ENCODE data around the gene LMTK3.
"Not testable (repeated sequence)": the region's sequence is repeated elsewhere in the genome, so short reads cannot be mapped to it uniquely, and the experiment has no call there.

Gene LMTK3

DNA sequence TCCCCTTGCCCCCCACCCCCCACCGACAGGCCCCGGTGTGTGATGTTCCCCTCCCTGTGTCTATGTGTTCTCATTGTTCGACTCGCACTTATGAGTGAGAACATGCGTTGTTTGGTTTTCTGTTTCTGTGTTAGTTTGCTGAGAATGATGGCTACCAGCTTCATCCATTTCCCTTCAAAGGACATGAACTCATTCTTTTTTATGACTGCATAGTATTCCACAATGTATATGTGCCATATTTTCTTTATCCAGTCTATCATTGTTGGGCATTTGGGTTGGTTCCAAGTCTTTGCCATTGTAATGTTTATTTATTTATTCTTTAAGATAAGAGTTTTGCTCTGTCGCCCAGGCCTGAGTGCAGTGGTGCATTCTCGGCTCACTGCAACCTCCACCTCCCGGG lies 26.4 kb upstream of the LMTK3 start:
- DNase-seq, result not testable (repeated sequence)

DNA sequence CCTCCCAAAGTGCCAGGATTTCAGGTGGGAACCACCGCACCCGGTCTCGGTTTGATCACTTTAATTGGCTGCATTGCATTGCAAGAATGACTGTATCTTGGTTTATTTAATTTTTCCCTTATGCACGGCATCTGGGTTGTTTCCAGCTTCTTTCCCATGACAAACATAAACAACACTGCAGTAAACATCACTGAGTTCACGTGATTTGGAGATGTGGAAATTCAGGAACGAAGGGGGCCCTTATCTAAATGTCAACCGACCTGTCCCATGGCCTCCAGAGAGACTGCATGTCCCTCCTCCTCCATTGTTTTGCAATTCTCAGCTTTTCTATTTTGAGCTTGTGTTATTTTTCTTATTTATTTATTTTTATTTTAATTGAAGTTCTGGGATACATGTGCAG lies 25.9 kb upstream of the LMTK3 start:
- no peak for DNase-seq

GRCh38 chr19:48533770-48534169 lies 22.1 kb upstream of the LMTK3 start:
- no peak for DNase-seq

GRCh38 chr19:48530770-48531169 lies 19.1 kb upstream of the LMTK3 start:
- no peak for DNase-seq

DNA sequence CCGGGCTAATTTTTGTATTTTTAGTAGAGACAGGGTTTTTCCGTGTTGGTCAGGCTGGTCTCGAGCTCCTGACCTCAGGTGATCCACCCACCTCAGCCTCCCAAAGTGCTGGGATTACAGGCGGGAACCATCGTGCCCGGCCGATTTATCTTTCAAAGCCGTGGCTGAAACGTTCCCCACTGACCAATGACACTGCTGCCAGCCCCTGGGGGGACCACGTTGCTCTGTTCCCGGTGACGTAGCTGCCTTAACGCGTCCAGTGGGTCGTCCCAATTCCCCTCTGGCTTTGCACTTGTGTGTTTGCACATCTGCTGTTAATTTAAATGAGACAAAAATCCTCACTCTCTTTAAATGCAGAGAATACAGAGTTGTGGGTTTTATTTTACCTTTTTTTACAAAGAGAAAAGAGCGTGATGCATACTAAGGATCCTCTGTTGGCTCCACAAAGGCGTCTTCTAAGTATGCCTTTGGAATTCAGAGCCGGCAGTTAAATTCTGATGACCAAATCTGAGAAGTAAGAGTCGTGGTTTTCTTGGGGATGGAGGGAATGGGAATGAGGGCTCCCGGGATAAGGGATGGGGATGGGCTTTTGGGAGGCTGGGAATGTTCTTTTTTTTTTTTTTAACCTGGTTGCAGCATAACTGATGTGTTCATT lies 18.6 kb upstream of the LMTK3 start:
- DNase-seq, result no peak

GRCh38 chr19:48529156-48529555 lies 17.5 kb upstream of the LMTK3 start:
- DNase-seq, result no peak

- no peak for DNase-seq
These were observed 13.1 kb upstream of the LMTK3 start for GRCh38 chr19:48524732-48525131.

- no peak for DNase-seq
These were observed 12.6 kb upstream of the LMTK3 start for GRCh38 chr19:48524221-48524620.

GRCh38 chr19:48520134-48520533 lies 8.5 kb upstream of the LMTK3 start:
- DNase-seq, result no peak

DNA sequence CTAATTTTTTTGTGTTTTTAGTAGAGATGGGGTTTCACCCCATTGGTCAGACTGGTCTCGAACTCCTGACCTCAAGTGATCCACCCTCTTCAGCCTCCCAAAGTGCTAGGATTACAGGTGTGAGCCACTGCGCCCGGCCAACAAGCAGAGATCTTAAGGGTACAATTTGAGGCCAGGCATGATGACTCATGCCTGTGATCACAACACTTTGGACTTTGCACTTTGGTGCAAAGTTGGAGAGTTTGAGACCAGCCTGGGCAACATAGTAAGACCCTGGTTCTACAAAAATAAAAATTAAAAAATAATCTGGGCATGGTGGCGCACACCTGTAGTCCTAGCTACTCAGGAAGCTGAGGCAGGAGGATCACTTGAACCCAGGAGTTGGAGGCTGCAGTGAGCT lies 7.8 kb upstream of the LMTK3 start:
- DNase-seq, result not testable (repeated sequence)

DNA sequence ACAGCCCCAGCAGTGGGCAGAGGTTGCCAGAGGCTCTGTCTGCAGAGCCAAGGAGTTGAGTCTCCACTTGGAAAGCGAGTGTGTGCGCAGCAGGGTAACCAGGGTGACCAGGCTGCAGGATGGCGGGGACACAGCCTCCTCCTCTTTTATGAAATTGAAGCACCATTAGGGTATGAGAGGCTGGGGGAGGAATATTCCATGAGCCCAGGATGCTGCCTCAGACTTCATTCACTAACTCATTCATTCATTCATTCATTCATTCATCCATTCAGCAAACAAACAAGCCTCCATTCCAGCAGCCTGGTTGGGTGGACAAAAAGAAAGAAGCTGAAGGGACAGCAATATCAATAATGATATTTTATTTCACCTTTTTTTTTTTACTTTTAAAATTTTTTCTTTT lies 6.6 kb upstream of the LMTK3 start:
- no peak for DNase-seq

DNA sequence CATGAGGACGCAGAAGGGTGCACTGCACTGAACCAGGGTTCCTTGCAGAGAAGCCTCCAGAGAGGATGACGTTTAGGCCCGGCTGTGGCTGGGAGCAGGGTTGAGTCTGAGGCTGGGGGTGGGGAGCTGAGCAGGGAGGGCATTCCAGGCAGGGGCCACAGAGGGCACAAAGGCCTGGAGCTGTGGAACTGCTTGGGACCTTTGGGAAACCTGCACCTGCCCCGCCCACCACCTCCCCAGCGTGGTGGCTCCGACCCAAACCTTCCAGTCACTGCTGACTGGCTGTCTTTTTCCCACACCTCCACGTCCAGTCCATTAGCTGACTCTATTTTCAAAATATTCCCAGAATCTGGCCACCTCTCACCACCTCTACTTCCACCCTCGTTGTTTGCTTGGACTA lies 4.9 kb upstream of the LMTK3 start:
- no peak for DNase-seq

GRCh38 chr19:48514123-48514458 lies 2.5 kb upstream of the LMTK3 start:
- DNase-seq, result no peak

GRCh38 chr19:48513289-48514122 lies 1.9 kb upstream of the LMTK3 start:
- peak; percentile 89 for DNase-seq

DNA sequence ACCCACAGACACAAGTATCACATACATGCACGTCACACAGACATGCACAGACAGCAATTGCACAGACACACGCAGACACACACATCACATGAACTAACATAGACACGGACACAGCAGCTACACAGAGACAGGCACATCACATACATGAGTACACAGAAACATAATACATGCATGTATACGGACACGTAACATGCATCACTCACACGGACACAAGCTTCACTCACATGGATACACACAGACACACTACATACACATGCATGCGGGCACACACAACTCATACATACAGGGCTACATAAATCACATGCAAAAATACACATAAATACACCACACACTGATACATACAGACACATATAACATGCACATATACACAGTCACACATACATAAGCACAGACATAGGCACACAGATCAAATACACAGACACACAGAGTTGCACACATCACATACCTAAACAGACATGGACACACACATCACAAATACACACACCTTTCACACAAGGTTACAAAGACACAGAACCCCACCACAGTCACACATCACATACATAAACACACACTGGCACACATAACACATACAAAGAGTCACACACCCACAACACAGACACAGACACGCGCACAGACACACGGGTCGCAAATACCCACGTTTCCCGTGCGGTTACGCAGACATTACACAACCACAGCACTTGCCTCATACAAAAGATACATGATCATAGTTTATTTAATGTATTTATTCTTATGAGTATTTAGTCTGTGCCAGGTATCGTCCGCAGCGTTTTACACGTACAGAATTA lies 1.1 kb upstream of the LMTK3 start:
- DNase-seq, result no peak

DNA sequence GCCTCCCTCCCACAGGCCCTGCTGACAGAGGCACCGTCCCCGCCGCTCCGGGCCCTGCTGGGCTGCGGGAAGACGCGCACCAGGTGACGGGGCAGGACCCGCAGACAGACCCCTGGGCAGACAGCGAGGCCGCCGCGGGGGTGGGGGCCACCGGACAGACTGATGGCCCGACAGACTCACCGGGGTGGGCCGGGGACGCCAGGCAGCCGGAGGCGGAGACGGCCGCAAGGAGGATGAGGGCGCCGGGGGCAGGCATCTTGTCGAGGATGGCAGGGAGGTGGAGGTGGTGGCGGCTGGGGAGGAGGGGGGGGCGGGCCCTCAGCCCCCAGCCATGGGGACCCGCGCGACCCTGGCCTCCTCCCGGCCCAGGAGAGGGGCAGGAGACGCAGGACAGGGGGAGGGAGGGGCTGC lies 309 bp downstream of the LMTK3 start:
- DNase-seq, result no peak

GRCh38 chr19:48510421-48511268 lies 990 bp downstream of the LMTK3 start:
- DNase-seq, result peak; percentile 77

GRCh38 chr19:48509467-48510194 lies 2.0 kb downstream of the LMTK3 start:
- peak; percentile 57 for DNase-seq

- DNase-seq, result peak; percentile 44
These were observed 2.8 kb downstream of the LMTK3 start for GRCh38 chr19:48508729-48509411.

GRCh38 chr19:48507911-48508439 lies 3.7 kb downstream of the LMTK3 start:
- no peak for DNase-seq

DNA sequence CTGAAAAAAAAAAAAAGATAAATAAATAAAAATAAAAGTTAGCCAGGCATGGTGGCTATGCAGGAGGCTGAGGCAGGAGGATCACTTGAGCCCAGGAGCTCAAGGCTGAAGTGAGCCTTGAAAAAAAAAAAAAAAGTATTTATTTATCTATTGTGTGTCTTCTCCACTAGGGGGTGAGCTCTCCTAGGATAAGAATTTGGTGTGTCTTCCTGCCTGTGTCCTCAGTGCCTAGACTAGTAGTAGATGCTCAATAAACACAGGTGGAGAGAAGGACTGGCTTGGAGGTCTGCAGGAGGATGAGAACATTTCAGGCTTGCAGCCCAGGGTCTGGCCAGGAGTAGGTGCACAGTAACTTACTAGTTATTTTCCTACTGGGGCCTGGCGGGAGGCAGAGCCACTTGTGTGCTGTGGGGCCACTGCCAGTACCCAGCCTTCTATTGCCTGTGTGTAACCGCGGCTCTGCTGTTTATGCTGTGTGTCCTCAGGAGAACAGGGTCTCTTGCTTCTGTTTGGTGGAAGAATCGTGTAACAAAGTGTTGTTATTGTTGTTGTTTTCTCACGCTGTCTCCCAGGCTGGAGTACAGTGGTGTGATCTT lies 5.4 kb downstream of the LMTK3 start:
- peak; percentile 55 for DNase-seq

All from islet precursor cell (in vitro differentiated cells).